Measurements from ENCODE around the gene CCNK. TPM values are rescaled to one million over a fixed set of nuclear protein-coding genes. Genes with fewer than 3 reads are reported as not detected.

Gene CCNK
- polyA plus RNA-seq, 12 donors = 30.7 to 71.1 (median 36.8) TPM; not detected in 1

DNA sequence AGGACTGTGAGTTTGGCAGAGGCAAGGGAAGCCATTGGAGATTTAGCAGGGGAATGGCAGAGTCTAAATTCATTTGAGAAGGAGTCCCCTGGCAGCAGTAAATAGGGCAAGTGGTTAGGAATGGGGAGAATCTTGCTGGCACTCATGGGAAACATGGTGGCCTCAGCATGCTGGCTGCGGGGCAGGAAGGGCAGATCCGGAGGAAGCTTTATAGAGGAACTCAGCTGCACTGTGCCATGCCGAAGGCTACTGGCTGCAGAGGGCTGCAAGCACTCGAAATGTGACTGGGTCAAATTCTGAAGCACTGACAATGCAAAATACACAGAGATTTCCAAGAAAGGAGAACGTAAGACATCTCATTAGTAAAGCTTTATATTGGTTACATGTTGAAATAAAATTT, 23.9 kb downstream of the CCNK start:
- no peak for DNase-seq

DNA sequence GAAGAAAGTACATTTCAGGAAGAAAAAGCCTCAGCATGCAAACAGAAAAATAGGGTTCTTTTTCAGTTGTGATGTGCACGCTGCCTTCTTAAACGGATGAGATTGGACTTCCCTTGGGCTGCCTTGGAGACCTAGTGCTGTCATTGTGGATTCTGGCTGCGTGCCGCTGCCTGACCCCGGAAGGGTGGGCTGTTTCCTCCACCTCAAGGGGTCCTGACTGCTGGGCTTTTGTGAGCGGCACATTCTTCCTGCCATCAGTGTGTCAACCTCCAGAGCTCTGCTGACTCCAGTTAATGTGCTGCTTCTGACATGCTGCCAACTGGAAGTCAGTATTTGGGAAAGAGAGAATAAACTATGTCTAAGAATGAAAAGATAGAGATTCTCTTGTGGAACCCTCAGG, 25.1 kb downstream of the CCNK start:
- DNase-seq = no peak

DNA sequence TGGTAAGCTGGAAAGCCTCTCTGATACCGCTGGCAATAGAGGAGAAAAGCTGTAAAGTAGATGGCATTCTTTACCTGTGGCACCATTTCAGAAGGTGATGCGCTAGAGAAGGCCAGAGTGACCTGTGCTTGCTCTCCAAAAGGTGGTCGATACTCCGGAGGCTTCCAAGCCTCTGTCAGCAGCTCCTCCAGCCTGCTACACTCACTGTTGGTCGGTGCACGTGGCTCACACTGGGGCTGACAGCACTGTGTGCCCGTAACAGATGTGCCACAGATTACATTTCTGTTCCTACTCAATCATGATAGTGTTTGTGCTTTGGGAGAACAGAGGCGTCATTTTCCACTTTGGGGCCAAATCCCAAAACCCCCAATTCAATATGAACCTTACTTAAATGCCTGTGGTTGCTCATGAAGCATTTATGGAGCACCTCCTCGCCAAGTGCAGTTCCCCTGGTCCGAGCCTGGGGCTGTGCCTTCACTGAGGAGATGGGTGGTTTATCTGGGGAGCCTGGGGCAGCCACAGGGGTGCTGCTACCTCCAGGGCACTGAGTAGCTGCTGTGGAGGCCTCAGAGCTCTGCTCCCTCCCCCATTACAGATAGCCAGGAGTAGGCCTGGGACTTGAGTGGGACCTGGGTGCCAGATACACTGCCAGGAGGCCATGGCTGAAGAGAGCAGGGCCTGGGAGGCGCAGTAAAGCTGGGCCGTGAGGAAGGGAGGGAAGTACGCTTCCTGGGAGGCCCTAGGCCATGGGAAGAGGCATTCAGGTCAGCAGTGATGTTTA, 26.8 kb downstream of the CCNK start:
- no peak for DNase-seq

DNA sequence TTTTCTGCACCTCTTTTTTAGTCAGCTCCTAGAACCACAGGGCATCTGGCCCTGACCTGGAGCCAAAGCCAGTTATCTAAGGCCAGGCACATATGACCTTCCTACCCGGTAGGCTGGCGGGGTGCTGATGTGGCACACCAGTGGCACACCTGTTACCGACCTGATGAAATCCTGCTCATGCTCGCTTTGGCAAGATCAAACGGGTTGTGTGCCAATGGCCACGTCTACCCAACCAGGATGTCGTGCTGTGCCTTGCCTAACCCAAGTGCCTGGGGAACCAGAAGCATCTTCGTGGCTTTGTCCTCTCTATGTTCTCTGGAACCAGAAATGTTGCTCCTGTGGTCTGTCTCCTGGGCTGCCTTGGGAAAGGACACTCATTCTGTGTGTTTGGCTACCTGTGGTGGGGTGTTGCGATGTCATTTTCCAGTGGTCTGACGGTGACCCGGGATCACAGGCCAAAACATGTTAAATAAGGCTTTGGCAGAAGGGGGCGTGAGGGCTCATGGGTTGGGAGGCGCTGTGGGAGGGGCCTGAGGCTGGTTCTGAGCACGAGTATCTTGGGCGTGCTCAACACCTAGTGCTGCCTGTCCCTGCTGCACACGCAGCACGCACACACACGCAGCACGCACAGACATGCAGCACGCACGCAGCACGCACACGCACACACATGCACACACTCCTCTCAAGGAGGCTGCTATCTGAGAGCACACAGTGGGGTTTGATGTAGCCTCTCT, 27.9 kb downstream of the CCNK start:
- no peak for DNase-seq

DNA sequence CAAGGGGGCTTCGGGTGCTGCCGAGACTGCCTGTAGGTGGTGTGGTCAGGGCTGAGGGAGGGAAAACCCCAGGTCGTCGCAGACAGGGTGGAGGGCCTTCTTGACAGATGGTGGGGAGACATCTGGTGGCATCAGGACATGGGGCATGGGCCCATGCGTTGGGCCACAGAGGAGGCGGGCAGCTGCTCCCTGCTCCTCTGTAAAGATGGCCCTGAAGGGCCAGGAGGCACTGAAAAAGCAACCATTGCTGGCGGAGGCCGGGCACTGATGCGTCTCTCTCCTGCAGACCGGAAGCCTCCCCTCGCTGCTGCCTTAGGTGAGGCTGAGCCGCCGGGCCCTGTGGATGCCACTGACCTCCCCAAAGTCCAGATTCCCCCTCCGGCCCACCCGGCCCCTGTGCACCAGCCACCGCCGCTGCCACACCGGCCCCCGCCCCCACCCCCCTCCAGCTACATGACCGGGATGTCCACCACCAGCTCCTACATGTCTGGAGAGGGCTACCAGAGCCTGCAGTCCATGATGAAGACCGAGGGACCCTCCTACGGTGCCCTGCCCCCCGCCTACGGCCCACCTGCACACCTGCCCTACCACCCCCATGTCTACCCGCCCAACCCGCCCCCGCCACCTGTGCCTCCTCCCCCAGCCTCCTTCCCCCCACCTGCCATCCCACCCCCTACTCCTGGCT, 28.8 kb downstream of the CCNK start:
- DNase-seq = no peak

DNA sequence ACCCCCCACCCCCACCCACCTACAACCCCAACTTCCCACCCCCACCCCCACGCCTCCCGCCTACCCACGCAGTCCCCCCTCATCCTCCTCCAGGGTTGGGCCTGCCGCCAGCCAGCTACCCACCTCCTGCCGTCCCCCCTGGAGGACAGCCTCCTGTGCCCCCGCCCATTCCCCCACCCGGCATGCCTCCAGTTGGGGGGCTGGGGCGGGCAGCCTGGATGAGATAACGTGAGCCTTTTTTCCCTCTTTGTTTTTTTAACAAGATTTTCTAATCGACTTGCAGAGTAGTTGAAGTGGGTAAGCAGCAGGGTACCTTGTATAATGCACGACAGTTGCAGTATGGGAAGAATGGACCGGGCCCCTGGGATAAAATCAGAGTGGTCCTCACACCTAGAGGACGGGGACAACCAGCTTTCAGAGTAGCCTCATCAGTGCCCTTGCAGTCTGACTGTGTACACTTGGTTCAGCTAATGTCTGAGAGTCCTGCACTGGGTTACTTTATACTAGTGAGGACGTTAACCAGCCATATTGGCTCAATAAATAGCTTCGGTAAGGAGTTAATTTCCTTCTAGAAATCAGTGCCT, 29.4 kb downstream of the CCNK start:
- no peak for DNase-seq

DNA sequence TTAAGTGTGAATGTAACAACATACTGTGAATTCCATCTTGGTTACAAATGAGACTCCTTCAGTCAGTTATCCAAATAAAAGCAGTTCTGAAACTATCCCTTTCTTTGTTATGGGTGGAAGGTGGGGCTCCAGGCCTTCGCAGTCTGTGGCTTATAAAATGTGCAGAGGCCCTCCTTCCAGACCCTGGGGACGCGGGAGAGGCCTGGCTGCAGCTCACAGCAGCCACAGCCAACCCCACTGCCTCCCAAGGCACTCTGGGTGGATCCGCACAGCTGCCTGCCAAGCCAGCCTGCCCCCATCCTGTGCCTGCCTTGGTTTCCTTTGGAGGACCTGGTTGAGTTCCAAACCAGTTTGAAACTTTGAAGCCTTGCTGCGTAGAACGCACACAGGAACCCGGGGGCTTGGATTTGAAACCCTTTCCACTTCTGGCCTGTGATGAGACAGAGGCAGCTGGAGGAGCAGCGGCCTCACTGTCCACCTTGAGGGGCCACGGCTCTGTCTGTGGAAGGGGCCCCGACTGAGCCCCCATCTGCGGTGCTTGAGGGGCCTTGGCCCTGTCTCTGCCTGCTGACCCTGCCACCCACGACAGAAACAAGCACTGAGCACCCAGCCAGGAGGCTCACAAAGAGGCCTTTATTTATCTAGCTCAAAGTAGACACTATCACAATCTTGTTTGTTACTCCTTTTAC, 30.4 kb downstream of the CCNK start:
- peak; percentile 28 for DNase-seq

DNA sequence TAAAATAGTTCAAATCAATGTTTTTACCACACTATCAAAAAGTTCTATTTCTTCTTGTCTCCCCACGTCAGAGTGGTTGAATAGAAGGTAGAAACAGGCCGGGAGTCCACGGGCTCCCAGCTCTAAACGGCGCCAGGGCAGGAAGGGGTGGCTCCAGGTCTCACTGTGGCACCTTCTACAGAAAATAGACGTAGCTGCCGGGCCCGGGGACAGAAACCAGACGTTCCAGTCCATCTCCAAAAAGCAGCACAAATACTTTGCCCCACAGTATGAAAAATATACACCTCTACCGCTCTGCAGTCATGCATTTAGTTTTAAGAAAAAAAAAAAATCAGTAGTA, 30.9 kb downstream of the CCNK start:
- no peak for DNase-seq

DNA sequence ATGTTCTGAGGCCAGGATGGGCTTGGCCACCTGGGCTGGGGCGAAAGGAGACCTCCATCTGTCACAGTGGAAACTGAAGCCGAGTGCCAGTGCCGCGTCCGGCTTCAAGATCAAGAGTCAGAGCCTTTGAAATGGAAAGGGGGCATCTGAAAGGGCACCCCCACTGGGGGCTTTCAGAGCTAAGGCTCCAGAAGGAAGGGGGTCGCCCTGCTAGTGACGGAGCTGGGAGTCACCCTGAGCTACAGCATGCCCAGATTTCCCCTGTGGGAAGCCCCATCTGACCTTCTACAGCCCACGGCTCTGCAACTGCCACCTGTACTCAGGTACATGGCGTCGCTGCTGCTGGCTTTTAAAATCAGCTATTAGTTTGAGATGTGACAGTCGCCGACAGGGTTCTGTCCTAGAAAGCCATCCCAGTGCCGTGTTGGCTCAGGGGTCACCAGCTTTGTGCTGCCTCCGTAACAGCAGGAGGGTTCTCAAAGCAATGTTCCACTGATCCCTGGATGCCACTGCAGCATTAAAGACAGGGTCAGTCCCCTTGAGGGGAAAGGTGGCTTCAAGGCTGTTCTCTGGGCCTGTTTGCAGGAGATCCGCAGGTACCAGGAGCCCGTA, 31.5 kb downstream of the CCNK start:
- no peak for DNase-seq

DNA sequence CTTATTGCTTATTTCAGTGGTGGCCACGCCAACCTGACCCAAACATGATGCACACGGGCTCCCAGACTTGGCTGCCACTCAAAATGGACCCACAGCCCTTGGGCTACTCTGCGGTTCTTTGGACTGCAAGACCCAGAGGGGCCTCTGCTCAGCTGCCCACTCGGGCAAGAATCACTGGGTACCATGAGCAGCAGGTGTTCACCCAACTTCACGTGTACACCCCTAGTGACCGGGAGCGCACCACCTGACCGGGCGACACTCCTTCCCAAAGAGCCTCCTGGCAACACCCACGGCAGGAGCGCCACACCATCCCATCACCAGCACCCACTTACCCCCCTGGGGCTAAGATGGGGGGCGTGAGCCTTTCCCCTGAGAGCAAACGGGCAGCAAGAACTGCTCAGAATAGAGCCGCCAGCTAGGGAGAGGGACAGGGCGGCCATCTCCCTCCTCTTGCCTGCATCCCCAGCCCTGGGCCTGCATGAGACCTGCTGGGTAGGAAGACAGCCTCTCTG, 32.0 kb downstream of the CCNK start:
- DNase-seq = no peak

DNA sequence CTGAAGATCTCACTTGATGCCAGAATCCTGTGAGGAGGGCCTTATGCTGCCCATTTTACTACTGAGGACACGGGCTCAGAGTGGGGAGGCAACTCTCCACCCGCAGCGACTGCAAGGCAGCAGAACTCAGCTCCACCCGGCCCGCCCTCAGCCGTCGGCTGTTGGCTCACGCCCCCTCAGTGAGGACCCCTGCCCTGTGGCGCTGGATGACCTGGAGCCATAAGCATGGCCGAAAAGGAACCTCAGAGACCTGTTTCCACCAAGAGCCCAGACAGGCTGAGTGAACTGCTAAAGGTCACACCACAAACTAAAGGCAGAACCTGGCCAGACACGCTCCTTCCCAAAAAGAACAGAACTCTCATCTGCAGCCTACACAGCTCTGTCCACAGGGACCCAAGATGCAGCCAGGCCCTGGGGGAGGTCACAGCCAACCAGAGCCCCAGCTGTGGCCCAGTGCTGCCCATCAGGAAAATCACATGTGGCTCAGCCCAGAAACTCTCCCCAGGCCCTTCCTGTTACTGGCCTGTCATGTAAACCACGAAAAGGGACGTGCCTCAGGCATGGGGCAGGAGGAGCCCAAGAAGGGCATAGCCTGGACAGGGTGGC, 32.8 kb downstream of the CCNK start:
- DNase-seq = no peak

DNA sequence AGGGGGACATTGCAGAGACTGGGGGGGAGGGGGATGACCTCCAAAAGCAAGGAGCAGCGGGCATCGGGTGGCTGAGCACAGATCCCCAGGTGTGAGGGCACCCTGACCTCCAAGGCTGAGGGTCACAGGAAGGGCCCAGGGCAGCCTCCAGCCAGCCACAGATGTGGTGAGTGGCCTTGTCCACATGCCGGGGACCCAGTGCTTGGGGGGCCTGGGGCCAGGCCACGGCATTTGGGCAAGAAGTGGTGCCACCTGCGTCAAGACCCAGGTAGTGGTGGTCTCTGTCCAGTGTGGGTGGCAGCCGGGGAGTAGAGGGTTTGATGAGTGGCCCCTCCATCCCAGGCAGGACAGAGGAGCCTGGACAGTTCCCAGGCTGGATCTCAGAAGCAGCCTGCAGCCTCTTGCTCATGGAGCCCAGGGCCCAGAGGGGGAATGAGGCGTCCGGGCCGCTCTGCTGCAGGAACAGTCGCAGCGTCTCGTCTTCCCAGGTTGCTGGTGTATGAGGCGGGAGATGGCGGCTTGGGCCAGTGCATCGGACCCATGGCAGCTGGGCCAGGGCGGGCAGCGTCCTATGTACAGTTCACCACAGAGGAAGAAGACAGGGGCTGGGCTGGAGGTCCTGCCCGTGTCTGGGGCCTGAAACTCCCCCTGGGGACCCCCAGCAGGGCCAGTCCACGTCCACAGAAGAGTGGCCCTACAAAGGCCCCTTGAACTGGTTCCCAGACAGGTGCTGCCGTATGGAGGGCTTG, 33.5 kb downstream of the CCNK start:
- DNase-seq = no peak

DNA sequence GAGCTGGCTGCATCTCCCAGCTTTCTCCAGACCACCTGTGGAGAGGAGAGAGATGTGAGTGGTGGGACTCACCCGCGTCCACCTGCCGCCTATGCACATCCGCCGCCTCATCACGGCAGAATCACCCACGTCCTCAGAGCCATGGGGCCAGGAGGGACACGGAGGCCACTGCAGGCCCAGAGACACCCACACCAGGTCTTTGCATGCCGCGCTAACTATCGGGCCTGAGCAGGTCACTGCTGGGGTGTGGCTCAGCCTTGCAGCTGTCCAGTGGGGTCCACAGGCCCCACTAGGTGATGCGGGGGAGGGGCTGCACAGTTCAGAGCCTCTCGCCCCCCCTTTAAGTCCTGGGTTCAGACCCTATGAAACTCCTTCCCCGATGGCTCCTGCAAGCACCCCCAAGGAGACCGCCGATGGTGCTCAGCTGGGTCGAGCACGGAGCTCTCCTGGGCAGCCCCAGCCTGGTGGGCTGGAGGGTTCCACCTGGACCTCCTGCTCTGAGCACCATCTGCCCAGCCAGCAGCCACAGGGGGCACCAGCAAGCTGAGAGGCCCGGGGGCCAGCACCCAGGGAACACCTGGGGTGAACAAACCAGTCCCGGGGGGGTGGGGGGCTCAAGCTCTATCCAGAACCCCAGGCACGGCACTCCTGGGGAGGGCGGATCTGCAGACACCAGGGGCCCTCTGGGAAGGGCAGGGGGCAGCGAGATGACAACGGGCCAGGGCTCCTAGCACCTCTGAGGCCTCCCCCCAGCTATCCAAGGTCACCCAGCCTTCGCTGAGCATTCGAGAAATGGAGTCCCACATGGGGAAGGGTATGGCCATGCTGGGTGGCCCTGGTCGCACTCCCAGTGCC, 34.3 kb downstream of the CCNK start:
- DNase-seq = no peak

DNA sequence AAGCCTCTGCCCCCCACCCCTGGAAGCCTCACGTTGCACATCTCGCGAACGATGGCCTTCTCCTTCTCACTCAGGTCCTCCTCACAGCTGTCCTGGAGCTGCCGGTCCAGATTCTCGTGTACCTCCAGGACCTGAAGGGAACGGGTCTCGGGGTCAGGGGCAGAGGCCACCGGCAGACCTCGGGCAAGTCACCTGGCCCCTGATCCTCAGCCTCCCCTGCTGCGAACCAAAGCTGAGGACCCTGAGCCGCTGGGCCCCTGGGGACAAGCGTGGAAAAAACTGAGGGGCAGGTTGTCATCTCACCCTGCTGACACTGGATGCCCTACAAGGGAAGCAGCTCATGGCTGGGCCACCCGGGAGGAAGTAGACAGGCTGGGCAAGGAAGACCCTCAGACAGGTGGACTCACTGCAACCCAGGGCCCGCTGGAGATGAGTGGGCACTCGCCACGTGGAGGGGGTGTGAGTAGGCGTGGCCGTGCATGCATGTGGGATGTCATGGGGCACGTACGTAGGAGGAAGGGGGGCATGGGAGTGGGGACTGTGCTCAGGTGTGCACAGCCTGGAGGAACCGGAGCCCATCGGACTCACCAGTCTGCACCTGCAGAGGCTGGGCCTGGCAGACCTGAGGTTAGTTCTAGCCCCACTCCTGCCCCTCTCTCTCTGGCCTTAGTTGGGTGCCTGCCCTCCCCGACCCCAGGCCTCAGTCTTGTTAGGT, 35.1 kb downstream of the CCNK start:
- DNase-seq = no peak

DNA sequence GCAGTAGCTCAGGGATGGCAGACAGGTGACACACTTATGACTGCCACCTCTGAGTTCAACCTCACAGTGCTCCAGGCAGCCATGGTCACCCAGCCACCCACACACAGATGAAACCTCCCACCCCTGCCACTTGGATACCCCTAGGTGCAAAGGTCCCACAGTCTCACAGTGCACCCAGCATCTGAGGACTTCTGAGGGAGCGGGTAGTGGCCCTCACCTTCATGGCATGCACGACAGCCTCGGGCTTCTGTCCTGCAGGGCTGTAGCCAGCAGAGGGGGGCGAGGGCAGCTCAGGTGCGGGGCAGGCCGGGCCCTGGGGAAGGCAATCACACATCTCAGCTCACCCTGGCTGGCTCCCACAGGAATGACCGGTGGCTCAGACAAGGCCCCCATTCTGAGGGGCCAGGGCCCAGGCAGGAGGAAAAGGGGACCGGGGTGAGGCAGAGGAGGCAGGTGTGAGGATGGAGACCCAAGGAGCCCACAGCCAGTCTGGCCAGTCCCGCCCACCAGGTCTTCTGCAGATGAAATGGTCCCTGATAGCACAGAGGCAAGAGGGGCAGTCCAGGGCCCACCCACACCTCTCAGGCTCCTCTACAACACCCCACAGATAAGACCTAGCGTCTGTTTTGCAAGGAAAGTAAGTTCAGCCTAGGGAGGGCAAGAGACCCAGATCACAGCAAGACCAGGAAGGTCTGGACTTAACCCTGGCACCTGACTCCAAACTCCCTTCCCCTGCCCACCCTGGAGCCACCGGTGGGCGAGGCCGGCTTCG, 35.8 kb downstream of the CCNK start:
- DNase-seq = no peak

DNA sequence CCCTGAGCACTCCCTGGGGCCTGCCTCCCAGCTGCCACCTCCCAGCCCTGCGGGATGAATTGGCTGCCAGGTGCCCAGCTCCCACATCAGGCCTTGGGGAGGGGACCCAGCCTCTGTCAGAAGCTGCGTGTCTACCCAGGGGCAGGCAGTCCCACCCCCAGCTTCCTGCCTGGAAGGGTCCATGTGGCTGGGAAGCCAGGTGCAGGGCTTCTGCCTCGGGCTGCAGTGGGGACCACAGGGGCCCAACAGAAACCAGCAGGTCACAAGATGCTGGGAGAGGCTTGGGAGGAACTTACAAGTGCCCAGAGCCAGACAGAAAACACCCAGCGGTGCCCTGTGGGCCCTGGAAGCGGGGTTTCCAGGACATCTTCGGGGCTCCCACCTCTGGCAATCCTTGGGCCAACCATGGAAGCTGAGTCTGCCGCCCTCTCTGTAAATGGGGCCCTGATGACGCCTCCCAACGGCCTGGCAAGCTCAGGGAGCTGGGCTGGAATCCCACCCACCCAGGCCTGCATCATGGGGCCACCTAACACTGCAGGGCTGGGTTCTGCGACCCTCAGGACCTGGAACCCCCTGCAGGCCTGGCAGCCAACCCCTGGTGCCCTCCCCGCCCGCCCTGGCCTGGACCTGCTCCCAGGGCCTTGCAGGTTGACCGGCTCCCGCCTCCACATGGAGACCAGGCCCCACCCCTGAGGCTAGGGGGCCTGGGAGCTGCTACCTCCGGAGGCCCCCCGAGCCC, 36.6 kb downstream of the CCNK start:
- no peak for DNase-seq
